ENCODE results near the gene TBX2. TPM values are rescaled to one million over a fixed set of nuclear protein-coding genes. Genes with fewer than 3 reads are reported as not detected.

The TBX2 gene
- total RNA-seq, 1 donor from 2014 or later = not detected

DNA sequence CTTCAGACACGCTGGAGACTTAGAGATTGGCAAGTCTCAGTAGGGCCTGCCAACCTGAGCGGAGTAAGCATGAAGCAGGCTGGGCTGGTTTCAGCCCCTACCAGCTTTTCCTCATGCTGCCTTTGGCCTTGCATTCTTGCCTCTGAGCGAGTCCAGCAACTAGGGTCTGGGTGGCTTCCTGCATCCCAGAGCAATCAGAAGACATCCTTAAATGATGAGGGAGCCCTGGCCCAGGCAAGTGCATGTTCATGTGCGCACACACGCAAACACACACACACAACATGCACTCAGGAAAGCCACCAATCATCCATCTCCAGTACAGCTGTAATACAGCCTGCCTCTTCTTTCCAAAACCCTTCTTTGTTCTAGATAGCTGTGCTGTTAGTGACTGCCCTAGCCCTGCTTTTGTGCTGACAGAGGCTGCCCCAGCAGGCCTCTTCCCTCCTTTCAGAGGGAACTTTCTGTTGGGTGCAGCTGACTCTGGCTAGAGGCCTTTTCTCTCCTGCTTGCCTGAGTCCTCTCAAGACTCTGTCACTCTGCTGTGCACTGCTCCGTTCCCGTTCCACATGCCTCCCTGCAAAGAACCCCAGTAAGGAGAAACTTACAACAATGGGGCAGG, 30.7 kb upstream of the TBX2 start:
- DNase-seq (ENCODE audit: low read depth in 2 of 2) = no peak

DNA sequence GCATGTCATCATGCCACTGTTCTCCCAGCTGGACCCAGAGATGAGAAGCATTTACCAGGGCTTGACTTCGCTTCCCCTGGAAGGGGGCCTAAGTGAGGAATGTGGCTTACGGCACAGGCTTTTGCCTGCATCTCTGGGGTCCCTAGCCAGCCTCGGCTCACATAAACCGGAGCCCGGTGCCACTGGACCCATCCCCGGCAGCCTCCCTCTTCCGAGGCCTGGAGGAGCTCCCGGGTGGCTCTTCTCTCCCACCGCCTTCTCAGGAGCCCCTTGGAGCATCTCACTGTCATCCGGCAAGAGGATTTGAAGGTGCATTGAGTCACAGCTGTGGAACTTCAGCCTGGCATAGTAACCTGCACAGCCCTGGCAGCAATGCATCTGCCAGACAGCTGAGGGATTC, 29.9 kb upstream of the TBX2 start:
- no peak for DNase-seq (ENCODE audit: low read depth in 2 of 2)

DNA sequence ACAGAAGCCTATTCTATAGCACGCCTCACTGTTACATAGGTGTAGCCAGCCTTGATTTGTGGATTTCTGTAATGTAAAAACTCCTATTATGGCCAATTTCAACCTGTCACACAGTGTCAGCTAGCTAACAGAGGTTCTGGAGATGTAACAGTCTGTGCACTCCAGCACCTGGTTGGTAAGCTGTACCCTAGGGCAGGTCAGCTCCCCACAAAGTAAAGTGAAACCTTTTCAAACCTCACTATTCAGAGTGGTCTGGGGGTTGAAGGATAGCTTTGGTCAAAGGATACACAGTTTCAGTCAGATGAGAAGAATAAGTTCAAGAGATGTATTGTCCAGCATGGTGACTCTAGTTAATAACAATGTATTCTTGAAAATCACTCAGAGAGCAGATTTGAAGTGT, 28.5 kb upstream of the TBX2 start:
- no peak for DNase-seq (ENCODE audit: low read depth in 2 of 2)

DNA sequence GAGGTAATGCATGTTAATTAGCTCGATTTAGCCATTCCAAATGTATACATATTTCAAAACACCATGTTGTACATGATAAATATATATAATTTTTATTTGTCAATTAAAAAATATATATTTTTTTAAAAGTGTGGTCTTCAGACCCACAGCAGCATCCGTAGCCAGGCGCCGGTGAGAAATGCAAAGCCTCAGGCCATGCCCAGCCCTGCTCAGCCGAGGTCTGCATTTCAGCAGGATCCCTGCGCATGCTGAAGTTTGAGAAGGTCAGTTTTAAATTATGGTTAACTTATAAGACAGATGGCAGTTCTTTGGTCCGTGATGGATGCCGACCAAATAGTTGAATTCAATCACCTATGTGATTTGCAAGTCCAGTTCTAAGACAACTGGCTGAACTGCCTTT, 28.0 kb upstream of the TBX2 start:
- DNase-seq (ENCODE audit: low read depth in 2 of 2) = no peak

DNA sequence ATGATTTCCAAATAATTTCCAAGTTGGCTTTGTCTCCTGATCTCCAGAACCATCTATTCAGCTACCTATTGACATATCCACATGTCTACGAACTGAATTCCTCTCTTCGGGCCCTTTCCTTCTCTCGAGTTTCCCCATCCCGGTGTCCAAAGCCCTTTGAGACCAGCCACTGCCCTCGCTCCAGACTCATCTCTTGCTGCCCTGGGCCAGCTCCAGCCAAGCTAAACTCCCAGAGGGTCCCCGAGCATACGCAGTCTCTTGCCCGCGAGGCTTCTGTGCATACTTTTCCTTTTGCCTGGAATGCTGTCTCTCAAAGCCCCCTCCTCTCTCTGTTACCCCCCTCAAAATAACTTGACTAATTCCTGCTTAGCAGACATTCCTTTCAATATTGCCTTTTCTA, 27.2 kb upstream of the TBX2 start:
- no peak for DNase-seq (ENCODE audit: low read depth in 2 of 2)

DNA sequence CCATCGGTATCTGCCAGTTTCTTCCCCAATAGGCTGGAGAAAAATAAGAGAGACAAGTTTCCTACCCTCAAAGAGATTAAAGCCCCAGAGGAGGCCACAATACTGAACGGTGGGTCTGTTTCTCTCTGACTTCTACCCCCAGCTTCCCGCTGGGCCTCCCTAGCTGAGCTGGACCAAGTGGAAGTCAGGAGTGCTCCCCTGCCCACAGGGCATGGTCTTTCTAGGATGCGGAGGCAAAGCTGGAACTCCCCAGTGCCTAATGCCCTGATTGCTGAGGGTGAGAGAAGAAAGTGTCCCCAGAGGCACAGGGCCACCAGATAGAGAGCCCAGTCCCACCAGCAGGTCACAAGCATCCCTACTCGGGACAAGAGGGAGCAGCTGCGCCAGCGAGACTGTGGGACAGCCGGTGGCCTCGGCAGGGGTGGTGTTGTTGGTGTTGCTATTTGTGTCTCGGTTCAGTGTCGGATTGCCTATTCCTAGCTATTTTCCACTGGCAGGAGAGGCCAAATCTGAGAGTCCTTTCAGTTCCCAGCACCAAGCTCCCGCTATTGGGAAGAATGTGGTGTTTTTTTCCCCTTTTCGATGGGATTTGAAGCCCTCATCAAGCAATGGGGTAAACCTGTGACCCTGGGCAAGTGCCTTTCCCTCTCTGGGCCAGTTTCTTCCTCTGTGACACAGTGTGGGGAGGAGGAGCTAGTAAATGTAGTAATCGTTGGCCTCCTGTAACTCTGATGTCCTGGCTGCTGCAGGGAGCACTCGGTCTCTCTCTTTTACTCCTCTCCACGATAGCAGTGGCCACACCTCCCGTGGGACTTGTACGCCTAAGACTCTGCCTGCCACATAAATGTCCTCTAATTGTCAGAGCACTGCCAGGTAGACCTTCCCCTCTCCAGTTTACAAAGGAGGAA, 22.5 kb upstream of the TBX2 start:
- no peak for DNase-seq (ENCODE audit: low read depth in 2 of 2)

DNA sequence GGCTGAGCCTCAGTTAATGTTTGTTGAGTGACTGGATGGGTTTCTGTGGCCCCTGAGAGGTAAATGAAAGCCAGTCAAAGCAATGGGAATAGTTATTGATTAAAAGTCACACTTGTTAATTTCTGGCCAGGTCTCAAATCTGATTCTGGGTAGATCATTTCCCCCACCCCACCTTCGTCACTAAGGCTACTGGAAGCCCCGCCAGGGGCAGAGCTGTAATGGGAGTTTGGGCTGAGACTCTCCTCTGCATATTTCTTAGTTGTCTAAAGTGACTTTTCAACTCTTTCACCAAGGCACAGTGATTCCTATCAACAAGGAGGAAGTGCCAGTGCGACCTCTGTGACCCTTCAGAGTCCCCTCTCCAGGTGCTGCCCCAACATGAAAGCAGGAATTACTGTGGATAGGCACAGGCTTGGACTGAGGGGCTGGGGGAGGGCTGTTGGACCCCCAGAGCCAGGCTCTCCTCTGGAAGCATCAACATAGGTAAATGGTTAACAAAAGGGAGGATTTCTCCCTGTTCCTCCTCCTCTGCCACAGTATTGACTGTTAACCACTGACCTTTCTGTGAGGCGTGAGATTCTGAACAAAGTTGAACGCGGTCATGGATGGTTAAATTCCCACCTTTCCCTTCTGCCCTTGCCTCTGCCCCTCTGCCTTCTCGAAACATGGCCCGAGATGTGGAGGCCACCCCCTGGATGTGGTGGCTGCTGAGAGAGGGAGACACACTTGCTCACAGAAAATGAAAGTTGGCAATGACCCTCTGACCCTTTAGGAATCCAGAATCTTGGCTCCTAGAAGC, 20.8 kb upstream of the TBX2 start:
- DNase-seq (ENCODE audit: low read depth in 2 of 2) = no peak

DNA sequence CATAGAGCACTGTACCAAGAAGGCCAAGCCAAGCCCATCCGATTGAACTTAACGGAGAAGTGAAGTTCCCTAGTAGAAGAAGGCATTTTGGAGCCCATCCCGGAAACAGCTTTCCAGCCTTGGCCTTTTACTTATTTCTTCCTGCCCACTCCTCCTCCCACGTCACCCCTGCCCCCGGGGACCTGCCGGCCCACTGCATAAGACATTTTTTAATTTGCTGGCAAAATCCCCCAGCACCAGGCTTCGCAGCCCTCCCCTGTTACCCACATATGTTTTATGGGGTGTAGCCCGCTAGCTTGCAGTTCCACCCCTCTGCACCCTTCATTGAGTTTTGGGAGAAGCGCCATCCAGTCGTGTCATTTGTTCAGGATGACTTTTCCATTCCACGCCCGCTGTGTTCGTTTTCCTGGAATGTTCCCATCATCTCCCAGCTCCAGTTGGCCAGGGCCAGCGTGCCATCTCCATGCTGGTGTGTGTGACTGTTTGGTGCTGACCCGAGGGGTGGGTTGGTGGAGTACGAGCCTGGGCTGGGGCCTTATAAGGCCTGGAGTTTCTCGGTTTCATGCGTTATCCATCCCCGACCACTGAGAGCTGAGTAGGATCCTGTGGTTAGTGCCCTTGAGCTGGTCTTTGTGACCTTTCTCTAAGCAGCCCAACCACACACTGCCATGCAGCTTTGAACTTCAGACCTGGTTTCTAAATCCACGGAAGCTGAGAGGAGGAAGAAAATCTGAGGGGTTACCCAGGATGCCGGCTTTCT, 20.0 kb upstream of the TBX2 start:
- no peak for DNase-seq (ENCODE audit: low read depth in 2 of 2)

DNA sequence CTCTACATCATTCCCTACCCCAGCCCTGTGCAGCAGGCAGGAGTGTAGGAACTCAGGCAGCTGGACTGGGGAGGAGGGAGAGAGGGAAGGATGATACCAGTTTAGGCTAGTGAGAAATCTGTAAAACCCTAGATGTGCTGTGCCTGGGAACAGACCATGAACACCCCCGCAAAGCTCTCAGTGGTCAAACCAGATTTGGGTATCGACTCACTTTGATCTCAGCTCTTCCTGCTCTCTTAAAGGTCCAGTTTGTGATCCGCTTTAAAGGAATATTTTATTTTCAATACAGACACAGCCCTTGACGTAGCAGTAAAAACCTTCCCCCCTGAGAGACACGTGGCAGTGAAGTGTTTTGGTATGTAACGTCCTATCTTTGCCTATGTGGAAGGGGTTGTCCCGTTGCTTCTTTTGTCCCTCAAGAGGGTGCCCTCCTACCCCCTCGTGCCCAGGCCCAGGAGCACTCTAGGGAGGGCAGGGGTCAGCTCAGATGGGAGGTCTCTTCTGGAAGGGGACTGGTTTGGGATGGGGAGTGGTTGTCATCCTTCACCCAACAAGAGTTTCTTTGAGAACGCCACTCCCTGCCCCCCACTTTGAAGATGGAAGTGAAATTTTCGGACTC, 19.3 kb upstream of the TBX2 start:
- DNase-seq (ENCODE audit: low read depth in 2 of 2) = no peak

DNA sequence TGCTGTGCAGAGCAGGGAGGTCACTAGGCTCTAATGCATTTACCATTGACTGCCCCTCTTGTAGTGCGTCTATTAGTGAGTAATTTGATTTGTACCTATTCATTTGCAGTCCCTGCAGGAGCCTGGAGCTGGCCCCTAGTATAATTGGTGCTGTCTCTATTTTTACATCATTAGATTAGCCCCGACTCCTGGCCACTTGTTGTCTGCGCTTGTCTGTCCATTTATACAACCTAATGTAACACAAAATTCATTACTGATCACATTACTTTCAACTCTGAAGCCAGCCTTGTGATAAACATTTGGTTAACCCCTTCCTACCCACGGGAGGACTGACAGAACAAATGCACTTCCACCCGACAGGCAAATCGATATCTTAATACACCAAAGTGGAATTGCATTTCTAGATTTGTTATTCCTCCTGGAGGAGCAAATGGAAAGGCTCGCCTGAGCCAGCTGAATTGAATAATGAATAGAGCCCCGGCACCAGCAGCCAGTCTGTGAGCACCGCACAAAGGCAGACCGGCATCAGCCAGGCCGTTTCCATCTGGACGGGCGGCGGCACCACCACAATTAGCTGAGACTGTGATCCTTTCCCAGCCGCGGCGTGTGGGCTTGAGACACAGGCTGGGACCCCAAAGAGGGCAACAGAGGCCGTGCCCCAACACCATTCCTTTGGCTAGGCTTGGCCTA, 18.7 kb upstream of the TBX2 start:
- no peak for DNase-seq (ENCODE audit: low read depth in 2 of 2)

DNA sequence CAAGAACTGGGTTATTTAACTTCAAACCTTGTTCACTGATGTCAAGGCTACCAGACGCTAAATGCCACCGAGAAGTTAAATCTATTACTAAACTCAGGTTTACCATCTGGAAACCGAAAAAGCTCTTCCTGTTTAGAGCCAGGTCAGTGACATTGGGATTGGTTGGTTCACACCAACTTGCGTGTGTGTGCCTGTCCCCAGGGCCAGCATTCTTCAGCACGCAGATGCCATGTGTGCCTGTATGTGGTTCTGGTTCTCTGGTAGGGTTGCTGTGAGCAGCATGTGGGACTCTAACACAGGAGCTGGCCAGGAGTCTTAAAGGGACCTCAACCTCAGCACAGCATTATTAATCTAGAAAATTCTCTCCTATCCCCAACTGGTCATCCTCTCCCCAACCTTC, 18.1 kb upstream of the TBX2 start:
- DNase-seq (ENCODE audit: low read depth in 2 of 2) = no peak

DNA sequence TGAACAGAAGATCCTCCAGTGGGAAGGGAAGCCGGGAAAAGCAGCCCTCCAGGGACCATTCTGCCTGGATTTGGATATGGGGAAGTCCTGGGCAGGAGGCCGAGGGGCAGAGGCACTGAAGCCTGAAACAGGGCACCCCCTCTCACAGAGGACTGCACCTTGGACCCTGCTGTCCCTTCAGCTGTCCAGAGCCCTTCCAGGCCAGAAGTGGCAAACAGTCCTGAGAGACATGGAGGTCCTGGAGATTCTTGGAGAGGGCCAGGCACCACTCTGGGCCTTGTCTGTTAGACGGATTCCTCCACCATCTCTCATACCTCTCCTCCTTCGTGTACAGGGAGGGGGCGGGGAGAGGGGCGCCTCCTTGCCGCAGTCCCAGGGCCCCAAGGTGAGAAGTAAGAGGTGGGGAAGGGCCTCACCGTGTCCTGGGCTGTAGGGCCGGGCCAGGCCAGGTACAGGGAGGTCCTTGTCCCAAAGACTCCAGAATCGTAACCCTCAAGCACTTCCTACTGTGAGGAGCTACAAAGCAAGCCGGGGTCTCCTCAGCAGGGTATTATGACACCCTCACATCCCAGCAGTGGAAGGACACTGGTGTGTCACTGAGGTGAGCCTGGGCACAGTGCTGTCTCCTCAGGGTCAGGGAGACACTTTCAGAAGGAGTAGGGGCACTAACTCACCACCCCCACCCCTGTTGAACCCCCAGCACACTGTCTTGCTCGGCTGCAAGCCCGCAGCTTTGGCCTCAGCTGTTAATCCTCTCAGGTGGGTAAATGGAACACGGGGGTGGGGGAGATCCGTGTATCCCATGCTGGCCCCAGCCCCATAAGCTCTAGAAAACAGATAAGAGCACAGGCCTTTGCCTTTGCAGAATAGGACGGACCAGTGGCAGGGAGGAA, 16.6 kb upstream of the TBX2 start:
- DNase-seq (ENCODE audit: low read depth in 2 of 2) = no peak

DNA sequence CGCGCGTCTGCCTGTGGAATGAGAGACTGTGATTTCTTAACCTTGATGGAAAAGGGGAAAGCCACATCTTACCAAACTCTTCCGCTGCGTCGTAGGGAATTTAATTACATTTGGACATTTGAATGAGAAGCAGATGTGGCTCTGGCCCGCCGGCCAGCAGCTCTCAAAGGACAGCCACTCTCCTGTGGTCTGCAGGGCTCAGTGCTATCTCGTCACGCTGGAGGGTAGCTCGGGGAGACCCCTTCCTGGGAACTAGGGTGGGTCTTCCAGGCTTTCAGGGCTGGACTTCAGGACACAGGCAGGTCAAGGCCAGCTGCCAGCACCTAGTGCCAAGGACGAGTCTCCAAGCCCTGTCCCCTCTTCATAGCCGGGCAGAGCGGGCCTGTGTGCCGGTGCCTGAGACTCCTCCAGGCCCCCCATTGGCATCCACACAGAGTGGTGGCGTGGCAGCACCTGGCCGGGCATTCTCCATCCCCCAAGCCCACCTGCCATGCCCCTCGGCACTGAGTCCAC, 15.9 kb upstream of the TBX2 start:
- no peak for DNase-seq (ENCODE audit: low read depth in 2 of 2)

DNA sequence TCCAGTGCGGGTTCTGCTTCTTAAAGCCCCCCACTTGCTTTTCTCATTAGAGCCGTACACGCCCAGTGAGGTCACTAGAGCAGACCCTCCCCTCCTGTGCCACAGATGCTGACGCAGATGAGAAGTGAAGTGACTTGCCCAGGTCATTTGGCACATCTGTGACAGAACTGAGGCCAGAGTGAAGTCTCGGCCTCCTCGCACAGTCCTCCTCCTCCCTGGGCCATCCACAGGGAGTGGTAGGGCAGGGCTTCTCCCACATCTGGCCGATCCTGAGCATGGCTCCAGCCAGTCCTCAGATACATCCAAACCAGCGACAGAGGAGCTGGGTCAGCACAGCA, 15.3 kb upstream of the TBX2 start:
- no peak for DNase-seq (ENCODE audit: low read depth in 2 of 2)

DNA sequence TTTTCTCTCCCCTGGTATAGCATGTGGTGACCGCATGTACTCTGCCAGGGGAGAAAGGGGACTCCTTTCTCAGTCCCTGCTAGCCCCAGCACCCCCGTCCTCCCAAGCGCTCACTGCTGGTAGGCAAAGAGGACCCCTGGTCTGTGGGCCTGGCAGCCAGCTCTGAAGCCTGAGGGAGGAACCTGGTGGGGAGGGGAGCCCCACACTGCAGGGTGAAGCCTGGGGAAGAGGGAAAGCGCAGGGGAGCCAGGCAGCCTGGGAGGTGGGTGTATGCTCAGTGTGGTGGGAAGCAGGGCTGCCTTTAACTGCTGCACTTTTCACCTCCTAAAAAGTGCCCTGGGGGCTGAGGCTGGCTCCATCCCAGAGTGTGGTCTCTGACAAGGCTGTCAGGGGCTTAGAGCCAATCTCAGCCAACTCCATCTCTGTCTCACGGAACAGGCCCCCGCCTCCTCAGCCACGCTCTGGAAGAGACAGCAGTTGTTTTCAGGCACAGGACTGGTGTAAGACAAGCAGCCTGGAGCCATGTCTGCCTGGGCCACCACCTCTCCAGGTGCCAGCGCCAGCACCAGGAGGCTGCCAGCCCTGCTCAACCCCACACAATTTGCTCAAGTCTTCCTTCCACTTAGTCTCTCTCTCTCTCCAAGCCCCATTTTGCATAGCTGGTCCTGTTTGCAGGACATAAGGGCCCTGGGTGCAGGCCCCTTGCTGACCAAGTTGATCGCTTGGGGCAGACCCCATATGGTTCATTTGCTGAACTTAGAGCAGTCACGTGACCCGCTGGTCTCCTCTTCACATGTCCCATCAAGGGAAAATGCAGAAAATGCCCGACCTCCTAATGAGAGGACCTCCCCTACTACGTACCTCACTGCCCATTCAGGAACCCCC, 14.7 kb upstream of the TBX2 start:
- no peak for DNase-seq (ENCODE audit: low read depth in 2 of 2)

DNA sequence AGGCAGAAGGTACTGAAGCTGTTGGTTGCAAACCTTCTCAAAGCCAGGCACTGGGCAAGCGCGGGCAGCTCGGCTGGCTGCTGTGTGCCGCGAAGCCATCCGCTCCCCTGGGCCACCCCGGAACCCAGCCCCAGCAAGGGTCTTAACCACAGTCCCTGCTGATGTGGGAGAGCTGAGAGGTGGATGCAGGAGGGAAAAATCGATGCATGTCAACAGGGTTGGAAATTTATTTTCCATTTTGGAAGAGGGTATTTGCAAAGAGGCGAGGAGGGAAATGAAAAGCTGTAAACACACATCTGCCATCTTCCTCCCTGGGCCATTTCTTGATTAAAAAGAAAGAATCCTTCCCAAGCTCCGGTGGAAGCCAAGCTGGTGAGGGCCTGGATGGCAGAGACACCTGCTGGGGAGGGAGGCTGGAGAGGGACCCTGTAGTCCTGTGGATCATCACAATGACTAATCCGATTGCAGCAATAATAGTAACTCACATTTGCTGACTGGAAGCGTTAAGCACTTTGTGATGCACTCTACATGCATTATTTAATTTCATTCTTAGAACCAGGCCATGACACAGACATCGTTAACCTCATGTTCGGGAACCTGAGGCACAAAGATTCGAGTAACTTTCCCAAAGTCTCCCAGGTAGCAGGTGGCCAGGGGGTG, 13.9 kb upstream of the TBX2 start:
- no peak for DNase-seq (ENCODE audit: low read depth in 2 of 2)

DNA sequence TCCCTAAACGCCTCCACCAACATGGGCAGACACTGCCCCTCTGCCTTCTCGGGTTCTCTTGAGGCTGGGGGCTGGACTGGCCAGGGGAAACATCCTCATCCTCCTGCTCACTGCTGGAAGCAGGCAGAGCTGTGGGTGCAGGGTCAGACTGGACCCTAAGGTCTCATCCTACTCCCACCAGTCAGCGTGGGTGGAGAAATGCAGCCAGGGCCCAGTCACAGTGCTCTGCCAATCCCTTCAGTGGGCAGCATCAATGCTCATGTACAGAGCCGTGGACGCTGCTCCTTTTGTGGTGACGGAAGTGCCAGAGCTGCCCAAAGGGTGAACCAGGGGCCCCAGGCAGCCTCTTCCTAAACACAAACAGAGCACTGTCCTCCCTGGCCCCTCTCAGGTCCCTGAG, 13.4 kb upstream of the TBX2 start:
- no peak for DNase-seq (ENCODE audit: low read depth in 2 of 2)

DNA sequence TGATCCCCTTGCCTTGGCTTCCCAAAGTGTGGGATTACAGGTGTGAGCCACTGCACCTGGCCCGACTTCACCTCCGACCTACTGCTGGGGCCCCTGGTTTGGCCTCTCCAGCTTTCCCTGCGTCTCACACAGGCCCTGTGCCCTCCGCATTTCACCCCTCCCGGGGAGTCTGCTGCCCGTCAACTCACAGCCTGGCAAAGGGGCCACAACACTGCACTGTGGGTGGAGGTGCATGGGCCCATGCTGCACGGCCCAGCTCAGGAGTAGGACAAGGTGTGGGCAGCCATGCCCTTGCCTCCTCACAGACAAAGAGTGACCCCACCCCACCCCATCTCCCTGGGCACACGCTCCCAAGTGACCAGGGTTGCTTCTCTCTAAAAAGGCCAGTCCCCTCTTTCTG, 12.6 kb upstream of the TBX2 start:
- DNase-seq (ENCODE audit: low read depth in 2 of 2) = no peak
